H1 (cell line): ENCODE results near the gene UVRAG. TPM values are rescaled to one million over a fixed set of nuclear protein-coding genes. Genes with fewer than 3 reads are reported as not detected.

Experiments used
- CBX8 ChIP-seq: fragments of 300-800, 300-1000 bp; sonication (generic); IDR thresholded peaks from 2 replicates; pipeline ENCODE4 v1.7.1; 2016; ENCODE audit warnings: low read depth, low read length, borderline replicate concordance
- CEBPB ChIP-seq: IDR thresholded peaks from 2 replicates; pipeline ENCODE4 v1.6.1; 2012; ENCODE audit warnings: low read depth, low read length
- CHD7 ChIP-seq: fragments of 300-600 bp; sonication (generic); IDR thresholded peaks from 2 replicates; pipeline ENCODE4 v1.7.1; 2012; ENCODE audit warnings: low read length, moderate library complexity, mild to moderate bottlenecking, inconsistent platforms; ENCODE audit not compliant: insufficient replicate concordance
- EZH2 ChIP-seq: fragments of 200-600 bp; sonication (generic); IDR thresholded peaks from 2 replicates; pipeline ENCODE4 v1.7.1; 2012; ENCODE audit warnings: low read depth, mild to moderate bottlenecking, moderate library complexity, low read length, inconsistent platforms; ENCODE audit not compliant: severe bottlenecking
- FOSL1 ChIP-seq: IDR thresholded peaks from 2 replicates; pipeline ENCODE4 v1.6.1; 2011; ENCODE audit warnings: mild to moderate bottlenecking, low read depth, low read length, moderate library complexity; ENCODE audit not compliant: insufficient read depth
- JUND ChIP-seq: IDR thresholded peaks from 2 replicates; pipeline ENCODE4 v1.6.1; 2011; ENCODE audit warnings: mild to moderate bottlenecking, improper control_type of control experiment, low read length
- NANOG ChIP-seq: IDR thresholded peaks from 2 replicates; pipeline ENCODE4 v1.6.1; 2011; ENCODE audit warnings: low read length, low read depth, mild to moderate bottlenecking, inconsistent platforms; ENCODE audit not compliant: insufficient read depth, poor library complexity, severe bottlenecking
- RFX5 ChIP-seq: IDR thresholded peaks from 2 replicates; pipeline ENCODE4 v1.6.1; 2011; ENCODE audit warnings: low read depth, low read length, improper control_type of control experiment, borderline replicate concordance
- SIX5 ChIP-seq: IDR thresholded peaks from 2 replicates; pipeline ENCODE4 v1.6.1; 2011; ENCODE audit warnings: mild to moderate bottlenecking, low read depth, low read length
- SP4 ChIP-seq: IDR thresholded peaks from 2 replicates; pipeline ENCODE4 v1.6.1; 2012; ENCODE audit warnings: low read length, inconsistent platforms
- SUZ12 ChIP-seq: fragments of 200-600 bp; sonication (generic); IDR thresholded peaks from 2 replicates; pipeline ENCODE4 v1.6.1; 2012; ENCODE audit warnings: mild to moderate bottlenecking, inconsistent platforms, low read length, moderate library complexity, mixed read lengths
- TEAD4 ChIP-seq: IDR thresholded peaks from 2 replicates; pipeline ENCODE4 v1.6.1; 2012; ENCODE audit warnings: low read depth, low read length, inconsistent platforms, mixed read lengths
- polyA plus RNA-seq, 7 experiments: library from polyadenylated mRNA; depleted of rRNA in 3 of 7; stranded (reverse) in 5 of 7; unstranded in 2 of 7; fragments of >200 nt in 5 of 7; fragments of 200-250 nt in 2 of 7; gene quantifications; 1 replicate in 5 of 7; 2 replicates in 1 of 7; 4 replicates in 1 of 7; pipeline versions ENCODE4 v1.2.1 to v1.2.3, GENCODE V29; 2011 to 2013; ENCODE audit warnings: missing spikeins in 2 of 7, mixed read lengths in 2 of 7
- total RNA-seq: library from RNA; stranded (reverse); fragmentation: NEBNext Ultra II Directional; extraction: Animal tissue kit (Norgen Biotek cat#: 25700); gene quantifications from 2 replicates; pipeline ENCODE4 v1.2.1, GENCODE V29; 2021

UVRAG gene
- total and polyA plus RNA-seq, 2 of the 8 experiments (the other 6 are each of a cell fraction or from before 2014, with no cell fraction given) = 5.5 to 14.7 TPM

GRCh38 chr11:76147106-76147740, 332.2 kb downstream of the UVRAG start (continued):
- TF ChIP-seq CHD7 (no peak), JUND (no peak), SIX5 (no peak), SUZ12 (no peak), FOSL1 (no peak), TEAD4 (no peak), RFX5 (no peak), NANOG (no peak), CEBPB (no peak), CBX8 (no peak), SP4 (no peak), EZH2 (no peak)
